ENCODE data around the gene PRKG1. TPM values are rescaled to one million over a fixed set of nuclear protein-coding genes. Genes with fewer than 3 reads are reported as not detected.

The PRKG1 gene
- polyA plus RNA-seq, 1 donor (not counting 4 experiments of a cell fraction or from before 2014, with no cell fraction given): 0.24 TPM

- H2AFZ ChIP-seq (ENCODE audit: control insufficient read depth, low read length): no peak overlapping the region
- dilution Hi-C loops (cut with MboI; ENCODE audit: extremely low pct_ligation_motif_present, low sequenced_read_pairs): no loop called here
- H3K9ac ChIP-seq (ENCODE audit: control insufficient read depth, extremely low read depth, insufficient read depth, low read length): no peak overlapping the region
- H3K9me3 ChIP-seq (ENCODE audit: control insufficient read depth, low read depth, low read length): no peaks in the 10 kb centered on the region
- peaks cover 27% of the 10 kb centered on the region for H3K79me2 ChIP-seq (ENCODE audit: control insufficient read depth, insufficient read depth, low read length)
- H3K4me1 ChIP-seq (ENCODE audit: control insufficient read depth, extremely low read depth, insufficient read depth, low read length): peaks cover 13% of the 10 kb centered on the region
- H3K4me3 ChIP-seq (ENCODE audit: control insufficient read depth in 2 of 3, extremely low read depth in 1 of 3, insufficient read depth in 2 of 3, low read depth in 1 of 3, low read length in 3 of 3): no peak overlapping the region
- FAIRE-seq (no peak), DNase-seq (ENCODE audit: low read depth, low spot score) (no peak)
- H4K20me1 ChIP-seq (ENCODE audit: control insufficient read depth, extremely low read depth, insufficient read depth, low read length): no peaks in the 10 kb centered on the region
- no peak for TF ChIP-seq EZH2 (IDR thresholded peaks at IDR 0.05; ENCODE audit: low read length)
- TF ChIP-seq, protein P1, sequence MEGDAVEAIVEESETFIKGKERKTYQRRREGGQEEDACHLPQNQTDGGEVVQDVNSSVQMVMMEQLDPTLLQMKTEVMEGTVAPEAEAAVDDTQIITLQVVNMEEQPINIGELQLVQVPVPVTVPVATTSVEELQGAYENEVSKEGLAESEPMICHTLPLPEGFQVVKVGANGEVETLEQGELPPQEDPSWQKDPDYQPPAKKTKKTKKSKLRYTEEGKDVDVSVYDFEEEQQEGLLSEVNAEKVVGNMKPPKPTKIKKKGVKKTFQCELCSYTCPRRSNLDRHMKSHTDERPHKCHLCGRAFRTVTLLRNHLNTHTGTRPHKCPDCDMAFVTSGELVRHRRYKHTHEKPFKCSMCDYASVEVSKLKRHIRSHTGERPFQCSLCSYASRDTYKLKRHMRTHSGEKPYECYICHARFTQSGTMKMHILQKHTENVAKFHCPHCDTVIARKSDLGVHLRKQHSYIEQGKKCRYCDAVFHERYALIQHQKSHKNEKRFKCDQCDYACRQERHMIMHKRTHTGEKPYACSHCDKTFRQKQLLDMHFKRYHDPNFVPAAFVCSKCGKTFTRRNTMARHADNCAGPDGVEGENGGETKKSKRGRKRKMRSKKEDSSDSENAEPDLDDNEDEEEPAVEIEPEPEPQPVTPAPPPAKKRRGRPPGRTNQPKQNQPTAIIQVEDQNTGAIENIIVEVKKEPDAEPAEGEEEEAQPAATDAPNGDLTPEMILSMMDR (optimal IDR thresholded peaks at IDR 0.05 in 1 of 3, IDR thresholded peaks at IDR 0.05 in 1 of 3, conservative IDR thresholded peaks at IDR 0.05 in 1 of 3; ENCODE audit: extremely low read depth in 1 of 3, insufficient read depth in 2 of 3, low read length in 3 of 3): no peak
- H3K27ac ChIP-seq (ENCODE audit: control insufficient read depth, insufficient read depth, low read length): no peak overlapping the region
- H3K9me1 ChIP-seq (ENCODE audit: control insufficient read depth, extremely low read depth, insufficient read depth, low read length): no peaks in the 10 kb centered on the region
- no peak overlapping the region for H3K4me2 ChIP-seq (ENCODE audit: control insufficient read depth, extremely low read depth, insufficient read depth, low read depth, low read length)
- H3K27me3 ChIP-seq (ENCODE audit: control insufficient read depth, extremely low read depth, insufficient read depth, low read length): no peaks in the 10 kb centered on the region
- H3K36me3 ChIP-seq (ENCODE audit: control insufficient read depth in 2 of 2, extremely low read depth in 1 of 2, insufficient read depth in 2 of 2, low read length in 2 of 2): peaks cover 2 to 6% of the 10 kb centered on the region in 2 experiments
These were observed 619.9 kb downstream of the PRKG1 start for GRCh38 chr10:51694086-51694768.

GRCh38 chr10:51696251-51696650 is 622.0 kb downstream of the PRKG1 start:
- no peaks in the 10 kb centered on the region for H3K9me3 ChIP-seq (ENCODE audit: control insufficient read depth, low read depth, low read length)
- no peaks in the 10 kb centered on the region for H4K20me1 ChIP-seq (ENCODE audit: control insufficient read depth, extremely low read depth, insufficient read depth, low read length)
- H3K9ac ChIP-seq (ENCODE audit: control insufficient read depth, extremely low read depth, insufficient read depth, low read length): no peak overlapping the region
- H3K4me2 ChIP-seq (ENCODE audit: control insufficient read depth, extremely low read depth, insufficient read depth, low read depth, low read length): no peak overlapping the region
- H3K4me1 ChIP-seq (ENCODE audit: control insufficient read depth, extremely low read depth, insufficient read depth, low read length): peaks cover 18% of the 10 kb centered on the region
- no peaks in the 10 kb centered on the region for H3K9me1 ChIP-seq (ENCODE audit: control insufficient read depth, extremely low read depth, insufficient read depth, low read length)
- no peak overlapping the region for H3K27ac ChIP-seq (ENCODE audit: control insufficient read depth, insufficient read depth, low read length)
- no peak overlapping the region for H2AFZ ChIP-seq (ENCODE audit: control insufficient read depth, low read length)
- H3K27me3 ChIP-seq (ENCODE audit: control insufficient read depth, extremely low read depth, insufficient read depth, low read length): no peaks in the 10 kb centered on the region
- H3K79me2 ChIP-seq (ENCODE audit: control insufficient read depth, insufficient read depth, low read length): peaks cover 29% of the 10 kb centered on the region
- no peak for TF ChIP-seq EZH2 (IDR thresholded peaks at IDR 0.05; ENCODE audit: low read length)
- TF ChIP-seq, protein P1 (optimal IDR thresholded peaks at IDR 0.05 in 1 of 3, IDR thresholded peaks at IDR 0.05 in 1 of 3, conservative IDR thresholded peaks at IDR 0.05 in 1 of 3; ENCODE audit: extremely low read depth in 1 of 3, insufficient read depth in 2 of 3, low read length in 3 of 3): no peak
- FAIRE-seq: no peak
- no peak overlapping the region for H3K4me3 ChIP-seq (ENCODE audit: control insufficient read depth in 2 of 3, extremely low read depth in 1 of 3, insufficient read depth in 2 of 3, low read depth in 1 of 3, low read length in 3 of 3)
- dilution Hi-C loops (cut with MboI; ENCODE audit: extremely low pct_ligation_motif_present, low sequenced_read_pairs): no loop called here
- H3K36me3 ChIP-seq (ENCODE audit: control insufficient read depth in 2 of 2, extremely low read depth in 1 of 2, insufficient read depth in 2 of 2, low read length in 2 of 2): peaks cover 2 to 6% of the 10 kb centered on the region in 2 experiments
- no peak for DNase-seq (ENCODE audit: low read depth, low spot score)

All from keratinocyte (primary cell).